Measurements from ENCODE around the gene CDK14. TPM values are rescaled to one million over a fixed set of nuclear protein-coding genes. Genes with fewer than 3 reads are reported as not detected.

The CDK14 gene
- total RNA-seq (2014; rRNA removed; shearing (Covaris generic)) = 19.6 and 22.3 TPM in 2 replicates

DNA sequence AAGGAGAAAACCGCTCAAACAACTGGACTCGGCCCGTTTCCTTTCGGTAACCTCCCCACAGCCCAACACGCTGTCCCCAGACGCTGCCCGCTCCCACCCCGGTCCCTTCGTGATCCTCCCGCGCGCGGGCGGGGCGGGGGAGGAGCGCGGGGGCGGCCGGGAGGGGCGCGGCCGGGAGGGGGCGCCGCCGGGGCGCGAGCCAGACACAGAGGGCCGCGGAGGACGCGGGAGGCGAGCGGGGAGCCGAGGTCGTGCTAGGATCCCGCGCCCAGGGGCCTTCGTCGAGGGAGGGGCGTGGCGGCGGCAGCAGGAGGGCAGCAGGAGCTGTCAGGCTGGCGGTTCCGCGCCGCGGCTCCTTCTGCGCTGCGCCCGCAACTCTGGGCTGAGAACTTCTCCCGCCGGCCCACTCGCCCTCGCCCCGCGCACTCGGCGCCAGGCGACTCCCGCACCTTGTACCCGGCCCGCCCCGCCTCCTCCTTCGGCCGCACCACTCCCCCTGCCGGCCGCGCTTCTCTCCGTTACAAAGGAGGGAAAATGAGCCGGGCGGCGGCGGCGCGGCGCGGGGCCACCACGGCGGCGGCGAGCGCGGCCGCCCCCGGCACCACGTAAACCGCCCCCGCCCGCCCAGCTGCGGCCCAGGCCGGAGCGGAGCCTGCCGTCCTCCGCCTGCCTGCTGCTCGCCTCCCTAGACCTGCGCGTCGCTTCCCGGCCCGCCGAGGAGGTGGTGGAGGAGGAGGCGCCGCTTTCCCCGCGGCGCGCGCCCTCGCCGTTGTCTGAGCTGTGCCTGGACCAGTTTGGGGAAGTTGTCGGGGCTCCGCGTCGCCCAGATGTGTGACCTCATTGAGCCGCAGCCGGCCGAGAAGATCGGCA is at the start of gene CDK14:
Gene CDK14, plus strand, starts transcription at position 521 of the 870 bp plus-strand sequence. Its CDS starts 307 bp downstream, at position 828.
- peak; percentile 40 for DNase-seq (ENCODE audit: low spot score)

DNA sequence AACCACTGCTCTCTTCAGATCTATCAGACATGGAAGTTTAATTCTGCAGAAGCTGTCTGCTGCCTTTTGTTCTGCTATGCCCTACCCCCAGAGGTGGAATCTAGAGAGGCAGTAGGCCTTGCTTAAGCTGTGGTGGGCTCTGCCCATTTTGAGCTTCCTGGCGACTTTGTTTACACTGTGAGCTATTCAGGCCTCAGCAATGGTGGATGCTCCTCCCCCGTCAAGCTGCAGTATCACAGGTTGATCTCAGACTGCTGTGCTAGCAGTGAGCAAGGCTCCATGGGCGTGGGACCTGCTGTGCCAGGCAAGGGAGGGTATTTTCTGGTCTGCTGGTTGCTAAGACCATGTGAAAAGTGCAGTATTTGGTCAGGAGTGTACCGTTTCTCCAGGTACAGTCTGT is 45.1 kb upstream of the CDK14 start:
- DNase-seq (ENCODE audit: low spot score) = no peak

- DNase-seq (ENCODE audit: low spot score) = peak; percentile 20
Observed at GRCh38 chr7:90552521-90552920, 43.6 kb upstream of the CDK14 start.

GRCh38 chr7:90560730-90561129 is 35.4 kb upstream of the CDK14 start:
- DNase-seq (ENCODE audit: low spot score) = no peak

- DNase-seq (ENCODE audit: low spot score) = no peak
Observed at GRCh38 chr7:90563286-90563685, 32.8 kb upstream of the CDK14 start.

GRCh38 chr7:90564455-90564854 is 31.7 kb upstream of the CDK14 start:
- DNase-seq (ENCODE audit: low spot score) = no peak

GRCh38 chr7:90568213-90568612 is 27.9 kb upstream of the CDK14 start:
- DNase-seq (ENCODE audit: low spot score) = no peak

DNA sequence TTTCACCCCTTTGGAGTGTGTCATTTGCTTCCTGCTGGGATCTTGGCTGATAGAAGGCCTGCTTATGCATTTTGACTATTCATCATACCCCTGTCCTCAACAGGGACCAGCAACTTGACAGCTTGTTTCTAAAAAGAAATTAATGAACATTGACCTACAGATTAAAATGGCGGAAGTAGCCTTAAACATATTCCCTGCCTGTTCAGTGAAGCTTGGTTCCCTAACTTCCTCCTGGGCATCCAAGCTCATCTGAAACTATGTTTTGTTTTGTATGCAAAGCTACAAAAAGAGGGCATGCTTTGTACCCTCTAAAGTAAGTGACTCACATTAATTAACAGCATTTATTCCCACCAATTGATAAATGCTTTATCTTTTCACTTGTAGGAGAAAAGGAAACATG is 26.8 kb upstream of the CDK14 start:
- DNase-seq (ENCODE audit: low spot score) = no peak

DNA sequence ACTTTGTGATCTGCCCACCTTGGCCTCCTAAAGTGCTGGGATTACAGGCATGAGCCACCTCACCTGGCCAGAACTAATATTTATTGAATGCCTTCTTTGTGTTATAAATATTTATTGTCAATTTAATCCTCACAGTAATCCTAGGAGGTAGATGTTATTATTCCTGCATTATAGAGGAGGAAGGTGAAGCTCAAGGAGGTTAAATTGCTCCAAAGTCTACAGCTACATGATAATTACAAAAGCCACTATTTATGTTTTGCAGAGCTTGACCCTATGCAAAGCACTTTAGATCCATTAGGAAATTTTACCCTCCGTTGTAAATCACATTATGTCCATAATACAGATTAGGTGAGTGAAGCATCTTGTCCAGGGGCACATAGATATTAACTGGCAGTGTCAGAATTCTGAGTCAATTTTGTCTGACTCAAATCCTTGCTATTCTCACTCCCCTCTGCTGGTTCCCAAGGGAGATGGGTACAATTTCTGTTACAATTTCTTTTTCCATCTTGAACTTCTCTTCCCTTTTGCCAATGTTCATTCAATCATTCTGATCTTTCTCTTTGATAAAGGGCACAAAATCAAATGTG is 25.7 kb upstream of the CDK14 start:
- DNase-seq (ENCODE audit: low spot score) = no peak

DNA sequence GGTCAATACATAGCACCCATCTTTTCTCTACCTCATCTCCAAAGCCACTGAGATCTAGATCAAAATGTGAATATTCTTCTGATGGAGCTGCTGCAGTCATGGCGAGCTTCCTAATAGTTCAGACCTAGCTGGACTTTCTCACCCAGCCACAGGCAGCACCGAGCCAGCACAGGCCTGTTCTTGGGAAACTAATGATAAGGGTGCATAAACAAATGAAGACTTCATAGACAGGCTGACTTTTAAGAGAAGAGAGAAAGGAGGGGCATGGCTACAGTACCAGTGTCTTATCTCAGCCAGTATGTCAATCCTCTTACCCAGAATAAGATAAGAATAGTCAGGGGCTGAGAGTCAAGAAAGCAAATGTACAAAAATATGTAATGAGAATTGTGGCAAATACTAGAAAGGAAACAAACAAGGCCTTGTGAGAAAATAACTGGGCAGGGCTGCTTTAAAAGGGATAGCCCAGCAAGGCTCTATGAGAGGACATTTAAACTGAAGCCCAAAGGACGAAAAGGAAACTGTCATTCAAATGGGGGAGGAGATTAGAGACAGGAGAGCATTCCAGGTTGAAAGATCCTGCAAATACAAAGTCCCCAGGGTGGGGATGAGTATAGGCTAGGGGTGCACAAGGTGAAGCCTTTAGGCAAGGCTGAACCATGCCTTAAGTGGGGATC is 21.8 kb upstream of the CDK14 start:
- DNase-seq (ENCODE audit: low spot score) = no peak

GRCh38 chr7:90574820-90575187 is 21.3 kb upstream of the CDK14 start:
- DNase-seq (ENCODE audit: low spot score) = no peak

GRCh38 chr7:90579181-90579688 is 16.9 kb upstream of the CDK14 start:
- peak; percentile 90 for DNase-seq (ENCODE audit: low spot score)

GRCh38 chr7:90580051-90580450 is 16.1 kb upstream of the CDK14 start:
- peak; percentile 34 for DNase-seq (ENCODE audit: low spot score)

- DNase-seq (ENCODE audit: low spot score) = no peak
Observed at GRCh38 chr7:90582164-90582563, 14.0 kb upstream of the CDK14 start.

DNA sequence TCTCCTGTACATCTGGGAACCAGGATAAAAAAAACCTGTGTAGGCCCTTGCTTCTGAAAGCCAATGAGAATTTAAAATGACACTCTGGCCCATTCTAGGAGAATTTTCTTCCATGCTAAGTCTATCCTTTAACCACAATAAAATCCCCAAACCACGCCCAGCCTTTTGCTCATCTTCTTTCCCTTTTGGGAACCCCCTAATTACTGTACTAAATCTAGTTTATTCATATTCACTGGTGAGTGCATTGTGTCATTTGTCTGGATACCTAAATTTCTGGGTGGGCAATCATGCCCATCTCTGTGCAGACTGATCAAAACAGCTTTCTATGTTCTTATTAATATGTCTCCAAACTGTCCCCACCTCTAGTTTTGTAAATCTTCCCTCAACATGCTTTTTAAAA is 11.7 kb upstream of the CDK14 start:
- DNase-seq (ENCODE audit: low spot score) = no peak

GRCh38 chr7:90586091-90586490 is 10.0 kb upstream of the CDK14 start:
- no peak for DNase-seq (ENCODE audit: low spot score)

DNA sequence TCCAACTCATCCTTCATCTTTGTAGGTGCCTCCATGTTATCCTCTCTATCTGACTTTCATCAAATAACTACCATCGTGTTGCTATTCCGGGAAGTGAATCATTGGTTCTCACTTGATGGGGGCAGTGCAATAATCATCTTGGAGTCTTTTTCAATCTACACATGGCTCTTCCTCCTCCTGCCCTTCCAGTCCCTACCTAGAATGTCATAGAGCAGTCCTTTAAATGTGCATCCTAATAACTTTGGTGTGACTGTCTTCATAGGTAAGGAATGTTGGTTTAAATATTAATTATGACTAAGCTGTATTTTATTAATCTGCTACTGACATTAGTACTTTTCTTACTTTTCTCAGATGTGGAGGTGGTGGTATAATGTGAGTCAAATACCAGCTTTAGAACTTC is 8.4 kb upstream of the CDK14 start:
- DNase-seq (ENCODE audit: low spot score) = no peak

DNA sequence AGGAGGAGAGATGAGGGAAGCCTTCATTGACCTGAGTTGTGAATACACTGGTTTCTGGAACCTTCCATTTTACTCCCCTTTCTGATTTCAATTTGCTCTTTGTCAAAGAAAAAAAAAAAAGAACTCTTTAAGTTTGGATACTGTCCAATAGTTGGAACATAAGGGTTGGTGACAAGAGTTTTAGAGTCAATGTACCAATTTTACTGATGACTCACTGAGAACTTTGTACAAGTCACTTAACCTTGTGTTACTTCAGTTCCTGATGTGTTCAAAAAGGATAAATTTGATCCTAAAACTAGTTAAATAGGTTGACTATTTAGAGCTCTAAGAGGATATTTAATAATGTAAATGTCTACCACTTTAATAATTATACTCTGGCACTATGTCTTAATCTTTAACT is 4.1 kb upstream of the CDK14 start:
- no peak for DNase-seq (ENCODE audit: low spot score)

- no peak for DNase-seq (ENCODE audit: low spot score)
Observed at GRCh38 chr7:90593205-90593604, 2.9 kb upstream of the CDK14 start.

DNA sequence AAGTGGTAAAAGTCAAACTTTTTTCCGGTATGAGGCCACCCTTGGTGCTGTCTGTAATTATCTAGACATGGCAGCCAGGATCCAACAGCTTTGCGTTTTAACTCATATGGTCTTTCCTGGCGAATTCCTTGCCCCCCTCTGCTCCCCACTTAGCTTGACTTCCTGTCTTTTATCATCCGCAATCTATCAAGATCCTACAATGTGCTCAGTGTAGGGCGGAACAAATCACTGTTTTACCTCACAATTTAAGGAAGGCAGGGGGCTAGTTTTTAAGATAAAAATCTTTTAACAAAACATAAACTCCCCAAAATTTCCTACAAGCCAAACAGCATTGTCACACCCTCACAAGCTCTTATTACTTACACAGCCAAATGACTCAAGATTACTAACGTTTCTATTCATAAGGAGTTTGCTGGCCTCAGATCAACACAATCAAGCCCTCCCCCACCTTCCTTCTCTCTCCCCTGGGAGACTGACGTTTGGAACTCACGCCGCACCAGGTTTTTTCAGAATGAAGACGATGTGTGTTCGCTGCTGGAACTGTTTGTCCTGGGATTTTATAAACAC is 1.3 kb upstream of the CDK14 start:
- DNase-seq (ENCODE audit: low spot score) = peak; percentile 86

GRCh38 chr7:90595342-90595800 is 750 bp upstream of the CDK14 start:
- peak; percentile 29 for DNase-seq (ENCODE audit: low spot score)

Measured in A172 (cell line).